ENCODE data around the gene ETNPPL.
A peak's percentile ranks its signal among the peaks of the same experiment; 100 is the strongest.

ETNPPL gene

DNA sequence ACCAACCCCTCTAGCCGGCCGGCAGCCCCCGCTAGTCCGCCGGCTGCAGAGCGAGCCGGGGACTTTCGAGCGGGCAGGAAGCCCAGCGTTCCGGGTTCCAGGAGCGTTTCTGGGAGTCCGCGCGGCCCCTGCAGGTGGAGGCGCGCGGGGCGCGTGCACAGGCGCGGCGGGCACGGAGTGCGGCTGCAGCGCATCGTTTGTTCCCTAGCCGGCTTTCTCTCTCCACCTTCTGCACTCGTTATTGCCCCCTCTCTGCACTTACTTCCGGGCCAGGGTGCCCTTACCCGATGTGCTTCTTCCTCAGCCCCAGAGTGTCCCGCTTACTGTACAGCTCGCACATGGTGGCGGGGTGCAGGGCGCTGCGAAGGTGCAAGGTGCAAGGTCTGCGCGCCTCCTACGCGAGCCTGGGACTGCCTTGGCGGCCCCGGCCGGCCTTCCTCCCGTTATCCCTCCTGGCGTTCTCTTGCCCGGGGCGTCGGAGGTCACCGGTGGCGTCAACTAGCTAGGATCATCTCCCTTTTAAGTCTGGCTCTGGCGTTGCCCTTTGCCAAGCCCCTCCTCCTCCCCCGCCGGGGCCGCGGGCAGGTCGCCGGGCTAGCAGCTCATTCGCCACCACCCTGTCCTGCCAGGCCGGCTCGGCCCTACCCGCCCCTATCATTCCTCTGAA is at the start of gene ETNPPL:
TSS of gene ETNPPL (minus strand) at position 495 of the 667 bp plus-strand sequence. CDS start at position 340, 155 bp downstream.
- peak; percentile 61 for DNase-seq (ENCODE audit: low read depth, low spot score)

DNA sequence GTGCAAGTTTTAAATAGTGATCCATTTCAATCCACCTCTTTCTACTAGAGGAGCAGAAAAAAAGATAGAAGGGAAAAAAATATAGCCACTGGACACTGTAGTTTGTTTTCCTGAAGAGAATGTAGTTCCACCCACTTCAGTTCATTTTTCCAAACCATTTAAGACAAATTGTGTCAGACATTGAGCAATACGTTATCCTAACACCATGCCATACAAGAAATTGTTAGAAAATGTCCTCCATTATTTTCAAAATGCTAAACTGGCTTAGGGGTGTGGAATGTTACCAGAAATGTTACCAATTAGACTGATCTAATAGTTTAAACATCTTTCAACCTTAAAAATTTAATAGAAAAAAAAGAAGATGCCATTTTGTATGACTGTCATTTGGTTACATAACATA is 48.6 kb upstream of the ETNPPL start:
- DNase-seq (ENCODE audit: low read depth, low spot score) = no peak

DNA sequence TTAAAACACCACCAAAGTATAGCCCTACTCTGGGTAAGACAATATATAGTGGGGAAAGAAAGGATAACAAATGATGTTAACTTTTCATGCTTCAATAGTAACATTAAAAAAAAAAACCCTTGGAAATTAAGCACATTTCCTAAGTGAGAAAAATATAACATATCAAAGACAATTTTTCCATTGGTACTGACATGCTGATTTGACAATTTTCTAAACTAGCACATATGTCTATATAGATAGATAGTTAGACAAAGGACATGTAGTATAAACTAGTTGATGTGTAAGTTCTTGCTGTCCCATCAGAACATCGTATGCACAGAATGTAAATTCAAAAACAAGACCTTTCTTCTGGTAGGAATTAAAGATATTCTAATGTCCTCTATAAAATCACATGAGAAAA is 47.2 kb upstream of the ETNPPL start:
- no peak for DNase-seq (ENCODE audit: low read depth, low spot score)

DNA sequence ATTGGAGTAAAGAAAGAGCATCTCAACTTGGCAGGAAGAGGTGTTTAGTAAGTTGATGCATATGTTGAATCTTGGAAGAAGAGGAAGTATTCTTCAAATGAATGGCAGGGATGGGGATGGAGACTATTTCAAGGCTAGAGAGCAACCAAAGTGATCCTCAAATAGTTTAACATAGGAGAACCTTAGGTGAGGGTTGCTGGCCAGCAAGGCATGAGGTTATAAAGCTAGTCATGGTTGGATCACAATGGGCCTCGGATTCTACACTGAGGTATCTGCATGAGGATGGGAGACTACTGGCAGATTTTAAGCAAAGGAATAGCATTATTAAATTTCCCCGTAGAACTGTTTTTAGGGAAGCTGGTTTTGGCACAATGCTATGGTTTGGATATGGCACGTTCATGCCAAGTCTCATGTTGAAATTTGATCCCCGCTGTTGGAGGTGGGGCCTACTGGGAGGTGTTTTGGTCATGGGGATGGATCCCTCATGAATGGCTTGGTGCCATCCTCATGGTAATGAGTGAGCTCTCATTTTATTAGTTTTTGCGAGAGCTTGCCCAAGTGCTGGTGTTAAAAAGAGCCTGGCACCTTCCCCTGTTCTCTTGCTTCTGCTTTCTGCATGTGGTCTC is 41.9 kb upstream of the ETNPPL start:
- DNase-seq (ENCODE audit: low read depth, low spot score) = no peak

DNA sequence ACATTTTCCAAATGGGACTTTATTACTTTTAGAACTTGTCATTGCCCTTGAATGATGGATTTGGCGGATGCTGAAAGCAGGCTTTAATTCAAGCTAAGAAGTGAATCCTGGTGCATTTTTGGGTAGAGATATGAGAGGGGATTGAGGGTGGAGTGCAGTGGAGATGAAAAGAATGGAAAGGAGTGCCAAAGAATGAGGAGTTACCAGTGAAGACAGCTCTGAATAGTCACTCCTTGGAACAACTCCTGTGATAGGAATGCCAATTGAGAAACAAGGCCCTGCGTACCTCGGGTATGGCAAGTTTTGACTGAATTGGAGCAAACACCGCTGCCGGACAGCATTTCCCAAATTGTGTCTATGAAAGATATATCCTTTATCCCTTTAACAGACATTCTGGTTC is 36.5 kb upstream of the ETNPPL start:
- DNase-seq (ENCODE audit: low read depth, low spot score) = no peak

DNA sequence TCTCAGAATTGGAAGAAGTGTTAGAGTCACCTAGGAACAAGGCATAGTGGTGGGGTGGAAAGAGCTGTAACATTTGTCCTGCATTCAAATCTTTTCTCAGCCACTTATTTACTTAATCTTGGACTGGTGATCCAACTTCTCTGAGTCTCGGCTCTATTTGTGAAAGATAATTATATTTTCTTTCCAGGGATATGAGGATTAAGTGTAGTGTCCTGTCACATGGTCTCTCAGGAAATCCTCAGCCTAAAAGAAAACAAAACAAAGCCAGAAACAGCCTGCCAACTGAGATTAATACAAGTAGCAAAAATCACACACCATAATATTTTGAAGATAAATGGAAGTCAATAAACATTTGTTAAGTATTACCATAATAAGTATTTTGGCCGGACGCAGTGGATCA is 33.3 kb upstream of the ETNPPL start:
- DNase-seq (ENCODE audit: low read depth, low spot score) = no peak

DNA sequence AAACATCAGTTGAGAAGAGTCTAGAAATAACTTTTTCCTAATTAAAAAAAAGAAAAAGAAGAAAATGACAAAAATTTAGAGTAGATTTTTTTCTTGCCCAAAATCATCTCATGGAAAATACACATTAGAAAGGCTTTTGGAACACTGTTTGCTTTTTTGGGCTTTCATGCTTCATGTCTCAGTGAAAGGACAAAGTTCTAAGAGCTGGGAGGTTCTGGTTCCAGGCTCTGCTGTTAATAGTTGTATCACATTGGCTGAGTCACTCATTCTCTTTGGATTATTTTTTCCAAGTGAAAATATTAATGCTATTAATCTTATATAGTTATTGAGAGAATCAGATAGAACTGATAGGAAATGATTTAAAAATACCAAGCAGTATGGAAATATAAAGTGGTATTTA is 32.9 kb upstream of the ETNPPL start:
- no peak for DNase-seq (ENCODE audit: low read depth, low spot score)

DNA sequence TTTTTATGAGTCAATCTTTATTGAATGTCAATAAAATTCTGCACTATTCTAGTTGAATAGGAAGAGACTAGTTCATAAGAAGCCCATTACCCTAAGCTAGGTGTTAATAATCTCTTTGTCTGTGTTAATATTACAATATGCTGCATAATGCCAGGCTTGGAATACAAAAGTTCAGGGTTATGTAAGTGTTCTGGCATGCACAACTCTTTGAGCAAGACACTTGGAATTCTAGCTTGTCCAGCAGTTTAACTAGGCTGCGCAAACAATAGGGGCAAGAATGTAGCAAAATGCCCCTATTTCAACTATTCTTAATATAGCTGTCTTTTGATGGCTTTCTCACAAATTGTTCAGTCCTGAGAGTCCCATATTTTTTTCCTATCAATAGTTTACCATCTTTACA is 31.3 kb upstream of the ETNPPL start:
- DNase-seq (ENCODE audit: low read depth, low spot score) = peak; percentile 75

DNA sequence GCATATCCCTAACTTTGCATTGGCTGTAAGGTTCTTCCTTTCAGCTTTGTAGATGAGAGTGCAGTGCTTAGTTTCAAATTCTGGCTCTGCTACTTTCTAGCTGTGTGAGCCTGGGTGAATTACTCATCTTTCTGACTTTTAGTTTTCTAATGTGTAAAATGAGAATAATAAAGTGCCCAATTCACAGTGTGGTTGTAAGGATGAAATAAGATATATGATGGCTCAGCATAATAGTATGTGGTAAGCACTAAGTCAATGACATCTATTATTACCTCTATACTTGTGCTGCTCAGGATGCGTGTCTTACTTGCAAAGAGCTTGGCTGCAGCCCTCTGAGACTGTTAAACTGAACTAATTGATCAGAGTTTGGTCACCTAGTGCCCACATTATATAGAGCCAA is 30.6 kb upstream of the ETNPPL start:
- peak; percentile 23 for DNase-seq (ENCODE audit: low read depth, low spot score)

DNA sequence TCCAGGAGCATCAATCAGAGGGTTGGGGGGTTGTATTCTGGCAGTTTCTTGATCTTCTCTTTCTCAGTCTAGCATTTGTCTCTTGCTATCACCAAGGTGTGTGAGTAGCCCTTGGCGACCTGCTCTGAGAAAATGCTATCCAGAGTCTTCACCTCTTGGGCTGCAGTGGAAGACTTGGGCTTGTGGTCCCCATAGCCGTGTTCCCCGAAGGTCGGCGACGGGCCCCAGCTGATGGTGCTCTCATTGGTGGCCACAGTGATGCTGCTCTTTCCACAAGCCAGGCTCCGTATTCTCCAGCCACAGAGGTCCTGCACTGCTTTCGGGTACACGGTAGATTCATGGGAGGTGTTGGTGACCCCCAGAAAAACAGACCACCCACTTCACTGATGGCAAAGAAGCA is 25.9 kb upstream of the ETNPPL start:
- DNase-seq (ENCODE audit: low read depth, low spot score) = no peak

DNA sequence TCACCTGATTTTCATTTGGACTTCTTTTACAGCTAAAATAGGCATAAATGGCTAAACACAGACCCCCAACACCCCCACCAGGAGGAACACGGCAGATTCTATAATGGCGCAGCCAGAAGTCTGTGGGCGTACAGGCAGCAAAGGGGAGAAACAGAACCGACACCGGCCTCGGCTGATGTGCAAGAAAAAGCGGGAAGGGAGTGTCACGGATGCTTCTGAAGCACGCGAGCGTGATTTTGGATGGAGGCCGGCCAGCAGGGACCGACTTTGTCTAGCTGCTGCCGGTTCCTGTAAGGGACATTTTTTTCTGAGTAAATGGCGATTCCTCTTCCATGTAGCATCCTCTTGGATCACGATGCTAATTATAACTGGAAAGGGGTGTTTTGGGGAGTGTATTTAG is 24.9 kb upstream of the ETNPPL start:
- no peak for DNase-seq (ENCODE audit: low read depth, low spot score)

DNA sequence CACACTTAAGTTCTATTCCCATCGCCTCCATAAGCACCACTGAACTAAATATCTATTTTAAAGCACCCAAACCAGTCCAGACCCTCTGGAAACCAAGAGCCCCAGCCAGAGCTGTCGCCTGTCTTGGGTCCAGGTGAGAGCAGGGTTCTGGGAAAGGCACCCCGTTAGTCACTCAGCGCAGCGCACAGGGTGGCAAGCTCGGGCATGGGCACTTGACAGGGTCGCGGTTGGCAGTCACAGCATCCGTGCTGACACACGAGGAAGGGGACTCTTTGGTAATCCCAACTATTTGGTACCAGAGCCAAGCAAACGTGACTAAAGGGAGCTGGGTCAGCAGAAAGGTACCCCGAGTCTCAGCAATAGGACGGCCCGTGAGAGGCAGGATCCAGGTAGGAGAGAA is 24.3 kb upstream of the ETNPPL start:
- no peak for DNase-seq (ENCODE audit: low read depth, low spot score)

DNA sequence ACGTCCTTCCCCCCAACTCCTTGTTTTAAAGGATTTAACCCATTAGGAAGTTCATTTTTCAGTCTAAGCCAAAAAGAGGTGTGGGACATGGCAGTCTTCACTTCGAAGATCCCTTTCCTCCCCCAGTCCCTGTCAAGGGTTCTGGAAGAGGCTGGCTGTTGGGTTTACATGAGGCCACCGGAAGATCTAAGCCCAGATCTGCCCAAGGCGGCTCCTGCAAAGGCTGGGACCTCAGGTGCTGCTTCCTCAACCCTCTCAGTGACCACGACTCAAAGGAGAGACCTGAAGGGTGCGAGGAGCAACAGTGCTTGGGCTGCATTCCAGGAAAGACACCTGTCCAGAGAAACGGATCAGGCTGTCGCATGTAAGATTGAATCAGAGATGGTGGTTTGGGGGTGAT is 23.5 kb upstream of the ETNPPL start:
- no peak for DNase-seq (ENCODE audit: low read depth, low spot score)

DNA sequence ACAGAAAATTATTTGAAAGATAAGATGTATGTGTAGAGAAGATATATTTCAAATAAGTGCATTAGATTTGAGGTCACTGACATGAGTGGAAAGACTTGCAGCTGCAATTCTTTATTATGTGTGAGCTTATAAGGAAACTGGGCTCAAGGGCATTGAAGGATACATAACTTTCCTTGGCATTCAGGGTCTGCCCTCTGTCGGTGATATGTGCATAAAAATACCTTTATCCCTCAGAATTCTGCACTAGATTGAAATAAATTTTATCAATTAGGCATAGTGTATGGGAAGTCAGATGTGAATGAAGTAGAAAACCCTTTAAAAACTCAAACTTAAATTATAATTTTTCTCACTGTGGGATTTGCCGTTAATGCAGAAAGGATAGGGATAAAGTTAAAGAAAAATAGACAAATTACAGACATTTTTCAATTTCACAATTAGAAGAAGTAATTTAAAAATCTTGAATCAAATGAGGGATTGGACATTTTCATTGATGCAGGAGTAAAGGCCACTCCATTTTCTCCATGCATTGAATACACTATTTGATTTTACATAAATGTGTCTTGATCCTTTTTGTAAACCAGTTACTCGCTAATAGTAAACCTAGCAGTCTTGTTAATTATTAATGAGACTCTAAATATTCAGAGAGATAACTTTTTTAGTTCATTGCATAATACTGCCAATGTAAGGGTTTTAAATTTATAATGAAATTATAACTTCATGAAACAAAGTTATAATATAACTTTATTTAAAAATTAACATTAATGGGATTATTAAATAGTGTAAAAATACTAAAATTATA is 21.0 kb upstream of the ETNPPL start:
- DNase-seq (ENCODE audit: low read depth, low spot score) = peak; percentile 13

DNA sequence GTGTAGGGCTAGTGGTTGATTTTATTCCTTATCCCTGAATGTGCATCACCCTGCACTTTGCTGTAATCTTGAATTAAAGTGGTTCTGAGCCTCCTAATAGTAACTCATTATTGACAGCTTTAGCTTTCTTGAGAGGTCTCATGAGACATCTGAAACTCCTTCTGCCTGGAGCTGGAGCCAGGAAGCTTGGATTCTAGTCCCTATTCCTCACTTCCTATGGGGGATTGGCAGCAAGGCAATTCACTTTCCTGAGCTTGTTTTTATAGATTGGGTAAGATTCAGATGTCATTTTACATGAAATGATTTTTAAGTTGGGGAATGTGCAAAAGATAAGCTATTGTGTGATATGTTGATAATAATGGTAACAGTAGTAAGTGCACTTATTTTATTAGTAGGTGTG is 17.1 kb upstream of the ETNPPL start:
- no peak for DNase-seq (ENCODE audit: low read depth, low spot score)

DNA sequence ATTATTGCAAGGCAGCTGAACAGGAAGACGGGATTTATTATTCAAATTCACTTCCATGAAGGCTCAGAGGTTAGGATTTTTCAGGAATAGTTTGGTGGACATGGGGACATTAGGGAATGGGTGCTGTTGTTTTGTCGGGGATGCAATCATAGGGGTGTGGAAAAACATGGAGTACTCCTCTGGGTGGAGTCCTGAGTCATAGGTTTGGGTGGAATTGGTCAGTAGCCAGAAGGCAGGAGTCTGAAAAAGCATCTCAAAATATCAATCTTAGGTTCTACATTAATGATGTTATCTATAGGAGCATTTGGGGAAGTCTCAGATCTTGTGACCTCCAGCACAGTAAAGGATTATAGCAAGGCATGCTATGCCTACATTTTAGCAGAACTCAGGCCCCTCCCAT is 14.5 kb upstream of the ETNPPL start:
- no peak for DNase-seq (ENCODE audit: low read depth, low spot score)

DNA sequence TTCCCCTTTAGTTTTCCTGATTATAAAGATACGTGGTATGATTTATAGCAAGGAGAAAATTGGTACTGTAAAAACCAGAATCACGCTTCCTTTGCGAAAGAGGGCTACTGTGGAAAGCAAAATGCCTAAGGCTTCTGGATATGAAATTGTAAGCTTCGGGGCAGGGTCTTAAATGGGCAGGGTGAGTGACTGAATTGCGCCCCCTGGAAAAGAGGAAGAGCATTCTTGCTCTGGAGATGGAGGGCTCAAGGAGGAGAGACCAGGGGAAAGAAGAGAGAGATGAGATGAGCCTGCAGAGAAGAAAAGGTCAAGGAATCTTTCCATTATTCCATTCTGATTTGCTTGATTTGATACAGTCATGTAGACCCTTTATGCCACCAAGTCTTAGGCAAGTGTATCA is 13.1 kb upstream of the ETNPPL start:
- no peak for DNase-seq (ENCODE audit: low read depth, low spot score)

DNA sequence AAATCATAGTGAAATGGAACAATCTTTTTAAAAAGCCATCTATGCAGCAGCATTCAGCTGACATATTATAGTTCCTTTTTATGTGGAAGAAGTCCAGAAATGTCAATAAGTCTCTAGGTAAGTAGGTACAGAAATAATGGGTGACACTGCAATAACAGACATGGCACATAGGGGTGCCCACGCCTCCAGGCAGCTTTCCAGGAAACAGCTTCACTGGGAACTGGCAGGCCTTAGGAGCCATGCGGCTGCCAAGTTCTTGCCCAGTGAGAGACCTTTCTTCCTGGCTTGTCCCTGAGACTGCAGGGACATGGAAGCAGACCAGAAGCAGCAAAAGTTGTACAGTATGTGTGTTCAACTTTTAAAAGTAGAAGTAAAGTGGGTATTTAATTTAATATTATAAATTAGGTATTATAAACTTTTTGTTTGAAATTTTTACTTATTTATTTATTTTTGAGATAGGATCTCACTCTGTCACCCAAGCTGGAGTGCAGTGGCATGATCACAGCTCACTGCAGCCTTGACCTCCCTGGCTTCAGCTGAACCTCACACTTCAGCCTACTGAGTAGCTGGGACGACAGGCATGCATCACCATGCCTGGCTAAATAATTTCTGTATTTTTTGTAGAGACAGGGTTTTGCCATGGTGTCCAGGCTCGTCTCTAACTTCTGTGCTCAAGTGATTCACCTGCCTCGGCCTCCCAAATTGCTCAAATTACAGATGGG is 12.1 kb upstream of the ETNPPL start:
- peak; percentile 51 for DNase-seq (ENCODE audit: low read depth, low spot score)

DNA sequence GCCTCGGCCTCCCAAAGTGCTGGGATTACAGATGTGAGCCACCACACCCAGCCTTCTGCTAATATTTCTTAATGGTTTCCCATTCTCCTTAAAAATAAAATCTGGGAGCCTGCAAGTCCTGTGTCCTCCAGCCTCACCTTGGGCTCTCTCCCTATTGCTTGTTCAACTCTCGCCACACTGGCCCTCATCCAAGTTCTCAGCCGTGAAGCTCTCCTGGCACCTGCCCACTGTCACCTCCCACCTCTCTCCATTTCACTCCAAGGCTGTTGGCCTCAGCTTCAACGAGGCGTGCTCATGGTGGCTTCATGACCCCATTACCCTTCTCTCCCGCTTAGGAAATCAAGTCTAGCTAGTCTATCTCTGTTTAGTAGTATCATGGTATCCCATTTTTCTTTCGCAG is 9.5 kb upstream of the ETNPPL start:
- no peak for DNase-seq (ENCODE audit: low read depth, low spot score)

DNA sequence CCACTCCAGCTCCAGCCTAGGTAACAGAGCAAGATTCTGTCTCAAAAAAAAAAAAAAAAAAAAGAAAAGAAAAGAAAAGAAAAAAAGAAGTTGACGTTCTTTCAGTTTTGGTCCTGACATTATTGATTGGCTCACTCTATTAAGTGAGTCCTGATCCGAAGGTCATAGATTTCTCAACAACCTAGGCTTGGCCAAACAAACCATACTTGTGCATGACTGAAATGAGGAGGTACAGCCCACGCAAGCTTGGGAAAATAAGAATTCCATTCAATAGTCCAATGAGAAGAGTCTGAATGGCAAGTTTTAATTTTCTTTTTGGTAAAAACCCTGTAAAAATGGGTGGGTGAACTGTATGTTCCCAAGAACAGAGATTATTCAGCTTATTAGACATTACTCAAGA is 3.2 kb upstream of the ETNPPL start:
- no peak for DNase-seq (ENCODE audit: low read depth, low spot score)

DNA sequence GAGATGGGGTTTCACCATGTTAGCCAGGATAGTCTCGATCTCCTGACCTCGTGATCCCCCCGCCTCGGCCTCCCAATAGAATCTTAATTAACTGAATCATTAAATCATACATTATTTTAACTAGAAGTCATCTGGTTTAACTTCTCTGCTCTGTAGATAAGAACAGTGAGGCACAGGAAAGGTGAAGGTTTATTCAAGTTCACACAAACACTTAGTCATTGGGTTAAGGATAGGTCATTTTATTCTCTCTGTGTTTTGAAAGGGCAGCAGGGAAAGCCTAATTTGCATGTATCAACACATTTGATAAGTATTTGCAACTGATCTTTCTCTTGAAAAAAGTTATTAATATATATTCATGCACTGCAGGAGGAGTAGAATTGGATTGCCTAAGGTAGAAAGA is 1.1 kb upstream of the ETNPPL start:
- no peak for DNase-seq (ENCODE audit: low read depth, low spot score)

DNA sequence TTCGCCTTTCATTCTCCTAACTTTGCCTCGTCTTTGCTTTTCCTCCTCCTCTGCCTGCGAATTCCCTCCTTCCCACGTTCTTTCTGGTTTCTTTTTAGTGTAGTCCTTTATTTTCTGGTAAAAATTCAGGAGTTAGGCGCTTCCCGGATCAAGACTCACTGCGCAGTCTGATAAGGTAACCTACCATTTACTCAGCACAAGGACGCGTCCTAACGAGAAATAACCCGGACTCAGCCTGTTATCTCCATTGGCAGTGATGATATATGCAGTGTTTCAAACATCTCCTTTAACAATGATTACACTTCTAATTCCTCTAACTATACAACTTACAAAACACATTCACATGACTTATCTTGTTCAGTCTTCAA is 357 bp upstream of the ETNPPL start:
- no peak for DNase-seq (ENCODE audit: low read depth, low spot score)

All from astrocyte of the hippocampus (primary cell).